H1 (cell line): ENCODE data around the gene RHBDF1. TPM values are rescaled to one million over a fixed set of nuclear protein-coding genes. Genes with fewer than 3 reads are reported as not detected.

Experiments
- BRCA1 ChIP-seq: IDR thresholded peaks from 2 replicates; pipeline ENCODE4 v1.6.1; 2012; ENCODE audit warnings: low read depth, low read length, improper control_type of control experiment
- CBX8 ChIP-seq: fragments of 300-800, 300-1000 bp; sonication (generic); IDR thresholded peaks from 2 replicates; pipeline ENCODE4 v1.7.1; 2016; ENCODE audit warnings: low read depth, low read length, borderline replicate concordance
- CEBPB ChIP-seq: IDR thresholded peaks from 2 replicates; pipeline ENCODE4 v1.6.1; 2012; ENCODE audit warnings: low read depth, low read length
- EP300 ChIP-seq, 2 experiments: IDR thresholded peaks; 1 replicate in 1 of 2; 2 replicates in 1 of 2; pipeline ENCODE4 v1.6.1; 2011 to 2012; ENCODE audit warnings: low read depth in 2 of 2, low read length in 2 of 2, mild to moderate bottlenecking in 2 of 2, borderline replicate concordance in 1 of 2, inconsistent platforms in 1 of 2, moderate library complexity in 1 of 2
- GTF2F1 ChIP-seq: IDR thresholded peaks from 2 replicates; pipeline ENCODE4 v1.6.1; 2012; ENCODE audit warnings: low read depth, low read length, improper control_type of control experiment, borderline replicate concordance
- HDAC2 ChIP-seq, 2 experiments: fragments of 300-600 bp in 1 of 2; sonication (generic) in 1 of 2; IDR thresholded peaks; 2 replicates each; pipeline ENCODE4 v1.6.1; 2011 to 2012; ENCODE audit warnings: low read depth in 2 of 2, low read length in 2 of 2, mild to moderate bottlenecking in 2 of 2, moderate library complexity in 2 of 2, borderline replicate concordance in 1 of 2, inconsistent platforms in 1 of 2
- NANOG ChIP-seq: IDR thresholded peaks from 2 replicates; pipeline ENCODE4 v1.6.1; 2011; ENCODE audit warnings: low read length, low read depth, mild to moderate bottlenecking, inconsistent platforms; ENCODE audit not compliant: insufficient read depth, poor library complexity, severe bottlenecking
- PHF8 ChIP-seq: fragments of 200-600 bp; sonication (generic); conservative IDR thresholded peaks from 2 replicates; pipeline ENCODE4 v1.7.1; 2012; ENCODE audit warnings: low read depth, mild to moderate bottlenecking, inconsistent platforms, low read length, moderate library complexity
- RFX5 ChIP-seq: IDR thresholded peaks from 2 replicates; pipeline ENCODE4 v1.6.1; 2011; ENCODE audit warnings: low read depth, low read length, improper control_type of control experiment, borderline replicate concordance
- SP1 ChIP-seq: IDR thresholded peaks from 2 replicates; pipeline ENCODE4 v1.6.1; 2011; ENCODE audit warnings: low read depth, low read length
- SUZ12 ChIP-seq: fragments of 200-600 bp; sonication (generic); IDR thresholded peaks from 2 replicates; pipeline ENCODE4 v1.6.1; 2012; ENCODE audit warnings: mild to moderate bottlenecking, inconsistent platforms, low read length, moderate library complexity, mixed read lengths
- polyA plus RNA-seq, 7 experiments: library from polyadenylated mRNA; depleted of rRNA in 3 of 7; stranded (reverse) in 5 of 7; unstranded in 2 of 7; fragments of >200 nt in 5 of 7; fragments of 200-250 nt in 2 of 7; gene quantifications; 1 replicate in 5 of 7; 2 replicates in 1 of 7; 4 replicates in 1 of 7; pipeline versions ENCODE4 v1.2.1 to v1.2.3, GENCODE V29; 2011 to 2013; ENCODE audit warnings: missing spikeins in 2 of 7, mixed read lengths in 2 of 7
- total RNA-seq: library from RNA; stranded (reverse); fragmentation: NEBNext Ultra II Directional; extraction: Animal tissue kit (Norgen Biotek cat#: 25700); gene quantifications from 2 replicates; pipeline ENCODE4 v1.2.1, GENCODE V29; 2021
- TF ChIP-seq, protein P1 (sequence below): fragments of 300-600 bp; sonication (generic); IDR thresholded peaks from 2 replicates; pipeline ENCODE4 v1.7.1; 2012; ENCODE audit warnings: low read length, moderate library complexity, mild to moderate bottlenecking, inconsistent platforms; ENCODE audit not compliant: insufficient replicate concordance

The RHBDF1 gene
- total and polyA plus RNA-seq, 2 of the 8 experiments (the other 6 are each of a cell fraction or from before 2014, with no cell fraction given), result 37.4 to 51.6 TPM

DNA sequence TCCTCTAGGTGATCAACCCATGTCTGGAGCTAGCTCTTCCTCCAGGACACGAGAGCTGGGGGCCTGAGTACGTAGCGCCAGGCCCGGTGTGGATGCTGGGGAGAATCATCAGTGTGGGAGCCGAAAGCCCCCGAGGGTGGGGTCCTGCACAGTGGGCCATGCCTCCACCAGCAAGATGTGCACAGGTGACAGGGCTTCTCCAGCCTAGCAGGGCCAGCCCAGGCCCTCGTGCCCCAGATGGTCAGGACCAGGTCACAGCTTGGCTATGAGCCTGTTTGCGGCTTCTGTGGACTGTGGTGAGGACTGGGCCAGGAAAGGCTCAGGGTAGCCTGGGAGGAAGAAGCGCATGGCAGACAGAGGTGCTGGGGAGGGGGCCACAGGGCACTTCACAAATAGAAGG, 13.4 kb upstream of the RHBDF1 start (continued):
- TF ChIP-seq, protein P1, sequence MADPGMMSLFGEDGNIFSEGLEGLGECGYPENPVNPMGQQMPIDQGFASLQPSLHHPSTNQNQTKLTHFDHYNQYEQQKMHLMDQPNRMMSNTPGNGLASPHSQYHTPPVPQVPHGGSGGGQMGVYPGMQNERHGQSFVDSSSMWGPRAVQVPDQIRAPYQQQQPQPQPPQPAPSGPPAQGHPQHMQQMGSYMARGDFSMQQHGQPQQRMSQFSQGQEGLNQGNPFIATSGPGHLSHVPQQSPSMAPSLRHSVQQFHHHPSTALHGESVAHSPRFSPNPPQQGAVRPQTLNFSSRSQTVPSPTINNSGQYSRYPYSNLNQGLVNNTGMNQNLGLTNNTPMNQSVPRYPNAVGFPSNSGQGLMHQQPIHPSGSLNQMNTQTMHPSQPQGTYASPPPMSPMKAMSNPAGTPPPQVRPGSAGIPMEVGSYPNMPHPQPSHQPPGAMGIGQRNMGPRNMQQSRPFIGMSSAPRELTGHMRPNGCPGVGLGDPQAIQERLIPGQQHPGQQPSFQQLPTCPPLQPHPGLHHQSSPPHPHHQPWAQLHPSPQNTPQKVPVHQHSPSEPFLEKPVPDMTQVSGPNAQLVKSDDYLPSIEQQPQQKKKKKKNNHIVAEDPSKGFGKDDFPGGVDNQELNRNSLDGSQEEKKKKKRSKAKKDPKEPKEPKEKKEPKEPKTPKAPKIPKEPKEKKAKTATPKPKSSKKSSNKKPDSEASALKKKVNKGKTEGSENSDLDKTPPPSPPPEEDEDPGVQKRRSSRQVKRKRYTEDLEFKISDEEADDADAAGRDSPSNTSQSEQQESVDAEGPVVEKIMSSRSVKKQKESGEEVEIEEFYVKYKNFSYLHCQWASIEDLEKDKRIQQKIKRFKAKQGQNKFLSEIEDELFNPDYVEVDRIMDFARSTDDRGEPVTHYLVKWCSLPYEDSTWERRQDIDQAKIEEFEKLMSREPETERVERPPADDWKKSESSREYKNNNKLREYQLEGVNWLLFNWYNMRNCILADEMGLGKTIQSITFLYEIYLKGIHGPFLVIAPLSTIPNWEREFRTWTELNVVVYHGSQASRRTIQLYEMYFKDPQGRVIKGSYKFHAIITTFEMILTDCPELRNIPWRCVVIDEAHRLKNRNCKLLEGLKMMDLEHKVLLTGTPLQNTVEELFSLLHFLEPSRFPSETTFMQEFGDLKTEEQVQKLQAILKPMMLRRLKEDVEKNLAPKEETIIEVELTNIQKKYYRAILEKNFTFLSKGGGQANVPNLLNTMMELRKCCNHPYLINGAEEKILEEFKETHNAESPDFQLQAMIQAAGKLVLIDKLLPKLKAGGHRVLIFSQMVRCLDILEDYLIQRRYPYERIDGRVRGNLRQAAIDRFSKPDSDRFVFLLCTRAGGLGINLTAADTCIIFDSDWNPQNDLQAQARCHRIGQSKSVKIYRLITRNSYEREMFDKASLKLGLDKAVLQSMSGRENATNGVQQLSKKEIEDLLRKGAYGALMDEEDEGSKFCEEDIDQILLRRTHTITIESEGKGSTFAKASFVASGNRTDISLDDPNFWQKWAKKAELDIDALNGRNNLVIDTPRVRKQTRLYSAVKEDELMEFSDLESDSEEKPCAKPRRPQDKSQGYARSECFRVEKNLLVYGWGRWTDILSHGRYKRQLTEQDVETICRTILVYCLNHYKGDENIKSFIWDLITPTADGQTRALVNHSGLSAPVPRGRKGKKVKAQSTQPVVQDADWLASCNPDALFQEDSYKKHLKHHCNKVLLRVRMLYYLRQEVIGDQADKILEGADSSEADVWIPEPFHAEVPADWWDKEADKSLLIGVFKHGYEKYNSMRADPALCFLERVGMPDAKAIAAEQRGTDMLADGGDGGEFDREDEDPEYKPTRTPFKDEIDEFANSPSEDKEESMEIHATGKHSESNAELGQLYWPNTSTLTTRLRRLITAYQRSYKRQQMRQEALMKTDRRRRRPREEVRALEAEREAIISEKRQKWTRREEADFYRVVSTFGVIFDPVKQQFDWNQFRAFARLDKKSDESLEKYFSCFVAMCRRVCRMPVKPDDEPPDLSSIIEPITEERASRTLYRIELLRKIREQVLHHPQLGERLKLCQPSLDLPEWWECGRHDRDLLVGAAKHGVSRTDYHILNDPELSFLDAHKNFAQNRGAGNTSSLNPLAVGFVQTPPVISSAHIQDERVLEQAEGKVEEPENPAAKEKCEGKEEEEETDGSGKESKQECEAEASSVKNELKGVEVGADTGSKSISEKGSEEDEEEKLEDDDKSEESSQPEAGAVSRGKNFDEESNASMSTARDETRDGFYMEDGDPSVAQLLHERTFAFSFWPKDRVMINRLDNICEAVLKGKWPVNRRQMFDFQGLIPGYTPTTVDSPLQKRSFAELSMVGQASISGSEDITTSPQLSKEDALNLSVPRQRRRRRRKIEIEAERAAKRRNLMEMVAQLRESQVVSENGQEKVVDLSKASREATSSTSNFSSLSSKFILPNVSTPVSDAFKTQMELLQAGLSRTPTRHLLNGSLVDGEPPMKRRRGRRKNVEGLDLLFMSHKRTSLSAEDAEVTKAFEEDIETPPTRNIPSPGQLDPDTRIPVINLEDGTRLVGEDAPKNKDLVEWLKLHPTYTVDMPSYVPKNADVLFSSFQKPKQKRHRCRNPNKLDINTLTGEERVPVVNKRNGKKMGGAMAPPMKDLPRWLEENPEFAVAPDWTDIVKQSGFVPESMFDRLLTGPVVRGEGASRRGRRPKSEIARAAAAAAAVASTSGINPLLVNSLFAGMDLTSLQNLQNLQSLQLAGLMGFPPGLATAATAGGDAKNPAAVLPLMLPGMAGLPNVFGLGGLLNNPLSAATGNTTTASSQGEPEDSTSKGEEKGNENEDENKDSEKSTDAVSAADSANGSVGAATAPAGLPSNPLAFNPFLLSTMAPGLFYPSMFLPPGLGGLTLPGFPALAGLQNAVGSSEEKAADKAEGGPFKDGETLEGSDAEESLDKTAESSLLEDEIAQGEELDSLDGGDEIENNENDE, result no peak
- TF ChIP-seq SUZ12 (no peak), EP300 (IDR thresholded peaks at IDR 0.05; ENCODE audit: borderline replicate concordance in 1 of 2, low read depth in 2 of 2, low read length in 2 of 2) (no peak), CBX8 (no peak), RFX5 (no peak), NANOG (no peak), HDAC2 (IDR thresholded peaks at IDR 0.05; ENCODE audit: borderline replicate concordance in 1 of 2, low read depth in 2 of 2, low read length in 2 of 2) (no peak), BRCA1 (no peak), PHF8 (no peak), GTF2F1 (no peak), SP1 (no peak), CEBPB (no peak)
